Measurements from ENCODE around the gene RELN.

DNA sequence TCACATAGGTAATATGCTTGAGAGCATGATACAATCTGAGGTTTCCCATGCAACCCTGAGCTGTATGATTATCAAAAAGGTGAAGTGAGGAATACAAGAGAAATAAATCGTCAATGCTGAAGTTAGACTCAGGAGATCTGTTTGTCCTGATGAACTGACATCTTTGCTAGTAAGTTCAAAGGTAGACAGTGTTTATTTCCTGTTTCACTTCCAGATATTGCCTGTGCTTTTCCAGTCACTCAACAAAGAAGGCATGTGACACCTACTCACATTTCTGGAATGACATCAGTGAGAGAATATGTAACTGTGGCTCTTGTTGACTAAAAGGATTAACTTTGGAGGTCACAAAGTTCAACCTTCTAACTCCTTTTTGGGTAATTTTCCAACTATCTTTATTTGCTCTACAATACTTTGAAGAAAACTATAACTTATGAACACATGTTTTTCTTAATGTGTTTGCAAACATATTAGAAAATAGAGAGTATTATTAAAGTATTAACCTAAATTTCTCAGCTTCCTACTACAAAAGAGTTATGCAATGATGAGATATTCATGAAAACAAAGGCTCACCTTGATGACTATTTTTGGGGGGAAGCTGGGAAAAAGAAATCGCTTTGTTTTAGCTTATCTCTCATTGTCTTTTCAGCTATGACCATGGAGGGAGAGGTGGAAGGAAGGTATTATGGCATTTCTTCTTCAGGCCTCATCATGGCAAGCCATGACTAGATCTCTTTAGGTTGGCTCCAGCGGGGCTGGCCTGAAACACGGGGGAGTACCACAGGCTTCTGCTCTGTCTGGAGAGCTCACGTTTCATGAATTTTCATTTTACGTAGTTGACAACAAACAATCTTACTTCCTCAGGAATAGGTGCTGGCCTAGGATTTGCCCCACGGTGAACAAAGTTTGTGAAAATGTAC, 328.7 kb downstream of the RELN start:
- TF ChIP-seq, protein P1, sequence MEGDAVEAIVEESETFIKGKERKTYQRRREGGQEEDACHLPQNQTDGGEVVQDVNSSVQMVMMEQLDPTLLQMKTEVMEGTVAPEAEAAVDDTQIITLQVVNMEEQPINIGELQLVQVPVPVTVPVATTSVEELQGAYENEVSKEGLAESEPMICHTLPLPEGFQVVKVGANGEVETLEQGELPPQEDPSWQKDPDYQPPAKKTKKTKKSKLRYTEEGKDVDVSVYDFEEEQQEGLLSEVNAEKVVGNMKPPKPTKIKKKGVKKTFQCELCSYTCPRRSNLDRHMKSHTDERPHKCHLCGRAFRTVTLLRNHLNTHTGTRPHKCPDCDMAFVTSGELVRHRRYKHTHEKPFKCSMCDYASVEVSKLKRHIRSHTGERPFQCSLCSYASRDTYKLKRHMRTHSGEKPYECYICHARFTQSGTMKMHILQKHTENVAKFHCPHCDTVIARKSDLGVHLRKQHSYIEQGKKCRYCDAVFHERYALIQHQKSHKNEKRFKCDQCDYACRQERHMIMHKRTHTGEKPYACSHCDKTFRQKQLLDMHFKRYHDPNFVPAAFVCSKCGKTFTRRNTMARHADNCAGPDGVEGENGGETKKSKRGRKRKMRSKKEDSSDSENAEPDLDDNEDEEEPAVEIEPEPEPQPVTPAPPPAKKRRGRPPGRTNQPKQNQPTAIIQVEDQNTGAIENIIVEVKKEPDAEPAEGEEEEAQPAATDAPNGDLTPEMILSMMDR (conservative IDR thresholded peaks at IDR 0.05; ENCODE audit: low read depth, low read length), result no peak
- TF ChIP-seq EZH2 (IDR thresholded peaks at IDR 0.05; ENCODE audit: low read length, unreplicated experiment), result no peak
- no peak for TF ChIP-seq EZH2phosphoT487 (IDR thresholded peaks at IDR 0.05; ENCODE audit: borderline replicate concordance, low read length)
